Activated naive CD8-positive, alpha-beta T cell treated with anti-CD3 and anti-CD28 coated beads, Interleukin-2, amount 50 U/mL, for 24 hours (primary cell): ENCODE results near the gene ACTL7B.

Experiments used
- ATAC-seq: fragments of 150-1000 bp; cut with Tn5 transposase; one replicate; pipeline ENCODE4 v1.10.0; 2021
- DNase-seq: peaks from one replicate; pipeline ENCODE4 v3.0.0; 2021
- H3K27ac Mint-ChIP-seq: one replicate; pipeline ENCODE4 v1.8.0; 2021; ENCODE audit warnings: mild to moderate bottlenecking, mixed read lengths
- H3K27me3 Mint-ChIP-seq: one replicate; pipeline ENCODE4 v1.8.0; 2021; ENCODE audit warnings: mixed read lengths
- H3K36me3 Mint-ChIP-seq: one replicate; pipeline ENCODE4 v1.8.0; 2021; ENCODE audit warnings: low read depth, mixed read lengths
- H3K4me1 Mint-ChIP-seq: one replicate; pipeline ENCODE4 v1.8.0; 2021; ENCODE audit warnings: mixed read lengths
- H3K4me3 Mint-ChIP-seq: one replicate; pipeline ENCODE4 v1.8.0; 2021; ENCODE audit warnings: mild to moderate bottlenecking, moderate library complexity, mixed read lengths
- H3K9me3 Mint-ChIP-seq: one replicate; pipeline ENCODE4 v1.8.0; 2021; ENCODE audit warnings: mixed read lengths

The ACTL7B gene

GRCh38 chr9:108812396-108813025 lies 43.3 kb downstream of the ACTL7B start:
- H3K27ac Mint-ChIP-seq: no peak overlapping the region
- H3K27me3 Mint-ChIP-seq: peaks cover 8% of the 10 kb centered on the region
- ATAC-seq: no peak
- peaks cover 3% of the 10 kb centered on the region for H3K4me1 Mint-ChIP-seq
- no peaks in the 10 kb centered on the region for H3K9me3 Mint-ChIP-seq
- H3K36me3 Mint-ChIP-seq: no peaks in the 10 kb centered on the region
- no peak overlapping the region for H3K4me3 Mint-ChIP-seq
- no peak for DNase-seq

- H3K27me3 Mint-ChIP-seq: peaks cover 8% of the 10 kb centered on the region
- H3K4me3 Mint-ChIP-seq: no peak overlapping the region
- H3K9me3 Mint-ChIP-seq: no peaks in the 10 kb centered on the region
- H3K36me3 Mint-ChIP-seq: no peaks in the 10 kb centered on the region
- no peak overlapping the region for H3K27ac Mint-ChIP-seq
- ATAC-seq (no peak), DNase-seq (no peak)
- peaks cover 3% of the 10 kb centered on the region for H3K4me1 Mint-ChIP-seq
These were observed 43.8 kb downstream of the ACTL7B start for GRCh38 chr9:108811944-108812343.

DNA sequence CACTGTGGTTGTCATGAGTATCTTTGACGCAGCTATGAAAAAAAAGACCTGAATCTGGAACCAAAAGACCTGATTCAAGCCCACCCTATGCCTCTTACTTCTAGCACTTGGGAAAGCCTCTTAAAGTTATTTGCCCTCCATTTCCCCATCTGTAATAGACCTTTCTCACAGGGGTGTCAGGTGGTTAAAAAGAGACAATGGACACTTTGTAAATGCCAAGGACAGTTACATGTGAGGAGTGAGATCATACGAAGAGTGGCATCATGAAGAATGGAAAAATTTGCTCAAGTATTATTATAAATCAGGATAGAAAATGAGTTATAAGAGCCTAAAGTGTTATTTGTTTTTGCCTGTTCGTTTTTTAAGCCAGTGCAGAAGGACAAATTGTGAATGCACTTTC lies 46.5 kb downstream of the ACTL7B start:
- Mint-ChIP-seq H3K9me3 (no peaks in the 10 kb centered on the region), H3K4me3 (no peak overlapping the region), H3K36me3 (no peaks in the 10 kb centered on the region), H3K27ac (no peak overlapping the region), H3K27me3 (peaks cover 6% of the 10 kb centered on the region), H3K4me1 (no peaks in the 10 kb centered on the region)
- ATAC-seq (no peak), DNase-seq (no peak)
